K562 (cell line): ENCODE results near the gene SF3A2. TPM values are rescaled to one million over a fixed set of nuclear protein-coding genes. Genes with fewer than 3 reads are reported as not detected.

Experiments
- GATA2 ChIP-seq: sonication (generic); formaldehyde crosslinking; IDR thresholded peaks from 2 replicates; pipeline ENCODE4 v1.4.0; 2020; ENCODE audit warnings: mild to moderate bottlenecking, missing genetic modification reagents
- MECOM ChIP-seq: fragments of 250-450 bp; sonication (Bioruptor Pico); IDR thresholded peaks from 2 replicates; pipeline ENCODE4 v1.8.0; 2022; ENCODE audit warnings: inconsistent platforms
- MLX ChIP-seq, 2 experiments: fragments of 450-650 bp in 1 of 2; sonication (generic) in 1 of 2; formaldehyde crosslinking; conservative IDR thresholded peaks; 2 replicates each; pipeline versions ENCODE4 v1.4.0 to v1.8.1; 2020 to 2022; ENCODE audit warnings: mild to moderate bottlenecking in 1 of 2, missing genetic modification reagents in 1 of 2
- NUFIP1 ChIP-seq: fragments of 450-650 bp; IDR thresholded peaks from 2 replicates; pipeline ENCODE4 v1.6.1; 2018; ENCODE audit not compliant: partially characterized antibody
- POLR3A ChIP-seq: IDR thresholded peaks from 2 replicates; pipeline ENCODE4 v1.6.1; 2011; ENCODE audit warnings: borderline replicate concordance, mild to moderate bottlenecking, moderate library complexity; ENCODE audit not compliant: insufficient read length, insufficient read depth; ENCODE audit errors: extremely low read depth
- PREB ChIP-seq: sonication (generic); formaldehyde crosslinking; IDR thresholded peaks from 2 replicates; pipeline ENCODE4 v1.8.1; 2023; ENCODE audit warnings: mild to moderate bottlenecking, missing genetic modification reagents
- TAF7 ChIP-seq: fragments of 450-650 bp; IDR thresholded peaks from 2 replicates; pipeline ENCODE4 v1.6.1; 2016; ENCODE audit warnings: missing genetic modification characterization, missing compliant biosample characterization
- ZBTB40 ChIP-seq, 2 experiments: fragments of 450-650 bp in 1 of 2; sonication (generic) in 1 of 2; formaldehyde crosslinking in 1 of 2; IDR thresholded peaks; 2 replicates each; pipeline versions ENCODE4 v1.7.1 to v1.9.0; 2016 to 2022; ENCODE audit warnings: inconsistent platforms in 1 of 2, mild to moderate bottlenecking in 1 of 2, missing genetic modification reagents in 1 of 2
- ZNF263 ChIP-seq: sonication (generic); formaldehyde crosslinking; IDR thresholded peaks from 2 replicates; pipeline ENCODE4 v1.8.0; 2022; ENCODE audit warnings: mild to moderate bottlenecking, missing genetic modification reagents, borderline replicate concordance
- ZNF76 ChIP-seq: fragments of 250-450 bp; sonication (Bioruptor Pico); IDR thresholded peaks from 2 replicates; pipeline ENCODE4 v1.4.0; 2020; ENCODE audit warnings: mild to moderate bottlenecking, moderate library complexity, borderline replicate concordance
- polyA plus RNA-seq, 8 experiments: library from polyadenylated mRNA; depleted of rRNA in 4 of 8; stranded (reverse) in 5 of 8; unstranded in 3 of 8; fragments of >200 nt; fragmentation: Nextera tagmentation in 2 of 8; fragmentation: Illumina TruSeq in 1 of 8; extraction: Ambion mirVana in 2 of 8; extraction: Trizol in 1 of 8; gene quantifications; 2 replicates each; pipeline versions ENCODE4 v1.2.1 to v1.2.3, GENCODE V29; 2011 to 2014; ENCODE audit warnings: inconsistent platforms in 1 of 8, missing spikeins in 1 of 8
- total RNA-seq, 7 experiments: library from RNA; depleted of rRNA in 6 of 7; stranded (reverse); fragments of >200 nt in 6 of 7; fragmentation: Illumina TruSeq in 2 of 7; extraction: Trizol in 2 of 7; gene quantifications; 2 replicates each; pipeline versions ENCODE4 v1.2.1 to v1.2.3, GENCODE V29; 2011 to 2021; ENCODE audit warnings: low replicate concordance in 1 of 7
- TF ChIP-seq, protein P1 (sequence below): fragments of 450-650 bp; IDR thresholded peaks from 2 replicates; pipeline ENCODE4 v1.6.1; 2016; ENCODE audit warnings: borderline replicate concordance
- TF ChIP-seq, protein P2 (sequence below): sonication (generic); formaldehyde crosslinking; IDR thresholded peaks from 2 replicates; pipeline ENCODE4 v1.9.0; 2022; ENCODE audit warnings: mild to moderate bottlenecking, missing genetic modification reagents

SF3A2 gene
- total and polyA plus RNA-seq, 9 of the 15 experiments (the other 6 are each of a cell fraction or from before 2014, with no cell fraction given): 0.17 to 194 (median 22.8) TPM

- TF ChIP-seq ZBTB40 (IDR thresholded peaks at IDR 0.05): no peak
- no peak for TF ChIP-seq ZBTB40 (CRISPR knock-in tag; IDR thresholded peaks at IDR 0.05)
- no peak; the same call in 1 of the 2 replicates for TF ChIP-seq ZNF263 (CRISPR knock-in tag)
- TF ChIP-seq MLX (CRISPR knock-in tag; conservative IDR thresholded peaks at IDR 0.05): no peak
- no peak for TF ChIP-seq NUFIP1
- TF ChIP-seq PREB (CRISPR knock-in tag): no peak
- TF ChIP-seq, protein P1, sequence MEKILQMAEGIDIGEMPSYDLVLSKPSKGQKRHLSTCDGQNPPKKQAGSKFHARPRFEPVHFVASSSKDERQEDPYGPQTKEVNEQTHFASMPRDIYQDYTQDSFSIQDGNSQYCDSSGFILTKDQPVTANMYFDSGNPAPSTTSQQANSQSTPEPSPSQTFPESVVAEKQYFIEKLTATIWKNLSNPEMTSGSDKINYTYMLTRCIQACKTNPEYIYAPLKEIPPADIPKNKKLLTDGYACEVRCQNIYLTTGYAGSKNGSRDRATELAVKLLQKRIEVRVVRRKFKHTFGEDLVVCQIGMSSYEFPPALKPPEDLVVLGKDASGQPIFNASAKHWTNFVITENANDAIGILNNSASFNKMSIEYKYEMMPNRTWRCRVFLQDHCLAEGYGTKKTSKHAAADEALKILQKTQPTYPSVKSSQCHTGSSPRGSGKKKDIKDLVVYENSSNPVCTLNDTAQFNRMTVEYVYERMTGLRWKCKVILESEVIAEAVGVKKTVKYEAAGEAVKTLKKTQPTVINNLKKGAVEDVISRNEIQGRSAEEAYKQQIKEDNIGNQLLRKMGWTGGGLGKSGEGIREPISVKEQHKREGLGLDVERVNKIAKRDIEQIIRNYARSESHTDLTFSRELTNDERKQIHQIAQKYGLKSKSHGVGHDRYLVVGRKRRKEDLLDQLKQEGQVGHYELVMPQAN: peak; percentile 83
- peak; percentile 98 for TF ChIP-seq TAF7
- no peak for TF ChIP-seq MECOM (CRISPR knock-in tag)
- TF ChIP-seq, protein P2, sequence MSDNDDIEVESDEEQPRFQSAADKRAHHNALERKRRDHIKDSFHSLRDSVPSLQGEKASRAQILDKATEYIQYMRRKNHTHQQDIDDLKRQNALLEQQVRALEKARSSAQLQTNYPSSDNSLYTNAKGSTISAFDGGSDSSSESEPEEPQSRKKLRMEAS (CRISPR knock-in tag): peak; percentile 87
- TF ChIP-seq ZNF76 (CRISPR knock-in tag): no peak
- no peak for TF ChIP-seq GATA2 (CRISPR knock-in tag)
- no peak for TF ChIP-seq POLR3A
Observed at GRCh38 chr19:2269244-2270156, 32.9 kb downstream of the SF3A2 start (continued).
